ENCODE results near the gene FAM221B.

DNA sequence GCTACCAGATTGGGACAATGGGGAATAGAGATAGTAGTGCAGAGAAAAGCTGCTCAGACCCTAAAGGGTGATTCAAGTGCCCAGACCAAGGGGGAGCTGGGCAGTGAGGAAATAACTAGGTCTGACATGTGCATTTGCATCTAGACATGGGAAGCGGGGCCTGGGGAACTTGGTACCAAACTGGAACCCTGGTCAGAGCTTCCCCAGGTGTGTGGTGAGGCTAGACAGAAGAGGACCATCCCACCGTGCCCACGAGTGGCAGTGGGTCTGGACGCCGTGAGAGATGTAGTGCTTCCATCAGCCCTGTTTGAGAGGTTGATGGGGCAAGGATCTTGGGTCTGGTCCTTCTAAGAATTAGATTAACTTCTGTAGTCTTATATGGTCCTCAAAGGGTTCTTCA is 8.1 kb upstream of the FAM221B start:
- TF ChIP-seq POLR2A (IDR thresholded peaks at IDR 0.05) (no peak), POLR2AphosphoS5 (IDR thresholded peaks at IDR 0.05) (no peak)
- TF ChIP-seq, protein P1, sequence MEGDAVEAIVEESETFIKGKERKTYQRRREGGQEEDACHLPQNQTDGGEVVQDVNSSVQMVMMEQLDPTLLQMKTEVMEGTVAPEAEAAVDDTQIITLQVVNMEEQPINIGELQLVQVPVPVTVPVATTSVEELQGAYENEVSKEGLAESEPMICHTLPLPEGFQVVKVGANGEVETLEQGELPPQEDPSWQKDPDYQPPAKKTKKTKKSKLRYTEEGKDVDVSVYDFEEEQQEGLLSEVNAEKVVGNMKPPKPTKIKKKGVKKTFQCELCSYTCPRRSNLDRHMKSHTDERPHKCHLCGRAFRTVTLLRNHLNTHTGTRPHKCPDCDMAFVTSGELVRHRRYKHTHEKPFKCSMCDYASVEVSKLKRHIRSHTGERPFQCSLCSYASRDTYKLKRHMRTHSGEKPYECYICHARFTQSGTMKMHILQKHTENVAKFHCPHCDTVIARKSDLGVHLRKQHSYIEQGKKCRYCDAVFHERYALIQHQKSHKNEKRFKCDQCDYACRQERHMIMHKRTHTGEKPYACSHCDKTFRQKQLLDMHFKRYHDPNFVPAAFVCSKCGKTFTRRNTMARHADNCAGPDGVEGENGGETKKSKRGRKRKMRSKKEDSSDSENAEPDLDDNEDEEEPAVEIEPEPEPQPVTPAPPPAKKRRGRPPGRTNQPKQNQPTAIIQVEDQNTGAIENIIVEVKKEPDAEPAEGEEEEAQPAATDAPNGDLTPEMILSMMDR (IDR thresholded peaks at IDR 0.05) = no peak

Data from sigmoid colon (tissue), 4 donors.